Common myeloid progenitor, CD34-positive (primary cell): ENCODE results near the gene TMUB1.
"Not testable (repeated sequence)": the region's sequence is repeated elsewhere in the genome, so short reads cannot be mapped to it uniquely, and the experiment has no call there.

ENCODE experiments used
- CTCF ChIA-PET: fragments of 350-600 bp; sonication (Branson Sonifier 250); formaldehyde crosslinking; loops from one replicate; lab custom pipeline; 2021; ENCODE audit warnings: antibody characterized with exemption; lab: Charles Lee
- POLR2A ChIA-PET: fragments of 350-600 bp; sonication (Branson Sonifier 250); formaldehyde crosslinking; loops from one replicate; lab custom pipeline; 2021; ENCODE audit warnings: antibody characterized with exemption; lab: Charles Lee
- DNase-seq, 3 donors: peaks; one replicate each; pipeline versions ENCODE4 v3.0.0 to v3.0.0-alpha.2; 2013
- H3K27ac ChIP-seq, 2 experiments: 1 replicate in 1 of 2; 2 replicates in 1 of 2; pipeline ENCODE4 v1.7.0; 2013; ENCODE audit warnings: inconsistent platforms in 2 of 2, low read length in 2 of 2, mild to moderate bottlenecking in 2 of 2, low read depth in 1 of 2, moderate library complexity in 1 of 2; ENCODE audit not compliant: severe bottlenecking in 2 of 2, insufficient read depth in 1 of 2, poor library complexity in 1 of 2
- H3K27me3 ChIP-seq, 5 experiments: replicated peaks in 2 of 5; 1 replicate in 3 of 5; 2 replicates in 2 of 5; pipeline versions ENCODE4 v1.6.1 to v1.7.0; 2013; ENCODE audit warnings: low read length in 4 of 5, mild to moderate bottlenecking in 2 of 5, moderate library complexity in 2 of 5, inconsistent platforms in 1 of 5; ENCODE audit not compliant: insufficient read depth in 5 of 5, control insufficient read depth in 4 of 5
- H3K36me3 ChIP-seq, 4 experiments: 1 replicate in 2 of 4; 2 replicates in 2 of 4; pipeline versions ENCODE4 v1.6.1 to v1.7.0; 2013; ENCODE audit warnings: low read length in 3 of 4, control low read depth in 1 of 4, mild to moderate bottlenecking in 1 of 4; ENCODE audit not compliant: control insufficient read depth in 4 of 4, insufficient read depth in 4 of 4
- H3K4me1 ChIP-seq, 4 experiments: 1 replicate in 3 of 4; 2 replicates in 1 of 4; pipeline versions ENCODE4 v1.6.1 to v1.7.1; 2013; ENCODE audit warnings: low read length in 3 of 4, mild to moderate bottlenecking in 3 of 4, control low read depth in 1 of 4, inconsistent platforms in 1 of 4, moderate library complexity in 1 of 4; ENCODE audit not compliant: control insufficient read depth in 4 of 4, insufficient read depth in 4 of 4; ENCODE audit errors: control extremely low read depth in 1 of 4
- H3K4me3 ChIP-seq, 7 experiments: 1 replicate in 4 of 7; 2 replicates in 3 of 7; pipeline versions ENCODE4 v1.5.1 to v1.7.0; 2013; ENCODE audit warnings: mild to moderate bottlenecking in 7 of 7, low read length in 6 of 7, moderate library complexity in 6 of 7, inconsistent platforms in 2 of 7, low read depth in 2 of 7, control low read depth in 1 of 7; ENCODE audit not compliant: insufficient read depth in 4 of 7, control insufficient read depth in 1 of 7; ENCODE audit errors: extremely low read depth in 1 of 7
- H3K9me3 ChIP-seq, 5 experiments: 1 replicate in 4 of 5; 2 replicates in 1 of 5; pipeline versions ENCODE4 v1.6.1 to v1.7.1; 2013; ENCODE audit warnings: low read length in 4 of 5, mild to moderate bottlenecking in 2 of 5, inconsistent platforms in 1 of 5, low read depth in 1 of 5, moderate library complexity in 1 of 5; ENCODE audit not compliant: control insufficient read depth in 4 of 5, insufficient read depth in 2 of 5; ENCODE audit errors: control extremely low read depth in 1 of 5
- WGBS: methylation state at CpG from one replicate; pipeline ENCODE4 v1.1.5; 2013; ENCODE audit not compliant: insufficient coverage; 5-methylcytosine and 5-hydroxymethylcytosine counted together

Gene TMUB1

GRCh38 chr7:151047976-151048815 lies 35.1 kb downstream of the TMUB1 start, which contains the start of gene ASIC3:
TSS of gene ASIC3 (plus strand) at chr7:151048531. CDS start at chr7:151048886, 355 bp downstream.
- DNase-seq = no peak
- H3K4me3 ChIP-seq = no peak within 1 kb of the TSS
- no peaks in the 10 kb centered on the region for H3K9me3 ChIP-seq
- ChIA-PET CTCF (interaction anchor here (0.7 to 1.9 kb wide), 2 partner anchors 30 to 170 kb away, joined by 3 to 6 read pairs; no protein-coding TSS in a partner anchor), POLR2A (no interaction called here)
- H3K36me3 ChIP-seq = peaks cover 0 to 7% (median 4%) of the 10 kb centered on the region in 4 experiments
- peaks cover 0 to 13% (median 0%) of the 10 kb centered on the region in 5 experiments for H3K27me3 ChIP-seq
- peaks cover 0 to 40% (median 32%) of the 10 kb centered on the region in 4 experiments for H3K4me1 ChIP-seq
- 92% methylated on average over 15 of the region's 22 CpGs for WGBS
- no peak within 1 kb of the TSS for H3K27ac ChIP-seq

GRCh38 chr7:151046603-151047573 lies 36.4 kb downstream of the TMUB1 start:
- Histone ChIP-seq H3K27me3 (peaks cover 0 to 13% (median 0%) of the 10 kb centered on the region in 5 experiments), H3K4me3 (peak overlapping the region in 1 of 7 experiments; percentile 42), H3K27ac (no peak overlapping the region), H3K36me3 (peaks cover 0 to 6% (median 5%) of the 10 kb centered on the region in 4 experiments), H3K9me3 (no peaks in the 10 kb centered on the region), H3K4me1 (peaks cover 0 to 27% (median 25%) of the 10 kb centered on the region in 4 experiments)
- POLR2A ChIA-PET = interaction anchor here (0.6 to 1.4 kb wide), 3 partner anchors 15 to 42 kb away, joined by 3 to 5 read pairs (median 4); no protein-coding TSS in a partner anchor
- peak in 2 of 3 donors; percentile 78 to 81 for DNase-seq
- WGBS = 29% methylated on average over 3 of the region's 14 CpGs
- CTCF ChIA-PET = interaction anchor here (0.8 to 1.9 kb wide), 4 partner anchors 10 to 61 kb away, joined by 3 to 6 read pairs (median 4); no protein-coding TSS in a partner anchor

GRCh38 chr7:151045967-151046366 lies 37.3 kb downstream of the TMUB1 start:
- 90% methylated on average over 7 of the region's 9 CpGs for WGBS
- no peak for DNase-seq
- Histone ChIP-seq H3K9me3 (no peaks in the 10 kb centered on the region), H3K36me3 (peaks cover 0 to 7% (median 5%) of the 10 kb centered on the region in 4 experiments), H3K27ac (no peak overlapping the region), H3K27me3 (peaks cover 0 to 10% (median 0%) of the 10 kb centered on the region in 5 experiments), H3K4me1 (peaks cover 0 to 19% (median 18%) of the 10 kb centered on the region in 4 experiments), H3K4me3 (no peak overlapping the region)
- POLR2A ChIA-PET = interaction anchor here (0.7 kb wide), 1 partner anchor 14 kb away, joined by 3 read pairs; no protein-coding TSS in a partner anchor
- CTCF ChIA-PET = interaction anchor here (0.8 to 1.5 kb wide), 4 partner anchors 9 to 62 kb away, joined by 3 to 4 read pairs (median 3); no protein-coding TSS in a partner anchor

GRCh38 chr7:151045262-151045661 lies 38.0 kb downstream of the TMUB1 start:
- H3K4me3 ChIP-seq = no peak overlapping the region
- ChIA-PET CTCF (interaction anchor here (1.4 to 1.9 kb wide), 3 partner anchors 10 to 27 kb away, joined by 3 to 5 read pairs (median 4); no protein-coding TSS in a partner anchor), POLR2A (no interaction called here)
- H3K9me3 ChIP-seq = no peaks in the 10 kb centered on the region
- peaks cover 0 to 3% (median 0%) of the 10 kb centered on the region in 5 experiments for H3K27me3 ChIP-seq
- DNase-seq = no peak
- H3K36me3 ChIP-seq = peaks cover 0 to 7% (median 5%) of the 10 kb centered on the region in 4 experiments
- 98% methylated on average over 9 of the region's 11 CpGs for WGBS
- no peak overlapping the region for H3K27ac ChIP-seq
- peaks cover 0 to 23% (median 18%) of the 10 kb centered on the region in 4 experiments for H3K4me1 ChIP-seq

- peaks cover 0 to 7% (median 5%) of the 10 kb centered on the region in 4 experiments for H3K36me3 ChIP-seq
- POLR2A ChIA-PET = interaction anchor here (0.6 kb wide), 1 partner anchor 65 kb away, joined by 4 read pairs; no protein-coding TSS in a partner anchor
These were observed 39.3 kb downstream of the TMUB1 start for GRCh38 chr7:151043959-151044358.

GRCh38 chr7:151043449-151043848 lies 39.8 kb downstream of the TMUB1 start:
- 100% methylated on average over 6 of the region's 10 CpGs for WGBS
- H3K36me3 ChIP-seq, DNase-seq, H3K4me3 ChIP-seq, H3K9me3 ChIP-seq, H3K27ac ChIP-seq, POLR2A ChIA-PET, H3K27me3 ChIP-seq: not testable (repeated sequence)
- CTCF ChIA-PET = interaction anchor here (1.9 kb wide), 1 partner anchor 12 kb away, joined by 5 read pairs; no protein-coding TSS in a partner anchor
- H3K4me1 ChIP-seq = peaks cover 0 to 37% (median 33%) of the 10 kb centered on the region in 4 experiments

More at GRCh38 chr7:151043959-151044358, 39.3 kb downstream of the TMUB1 start:
- WGBS = 95% methylated on average over 19 of the region's 20 CpGs
- DNase-seq = no peak
- CTCF ChIA-PET = interaction anchor here (1.9 kb wide), 1 partner anchor 11 kb away, joined by 5 read pairs; no protein-coding TSS in a partner anchor
- peaks cover 0 to 32% (median 28%) of the 10 kb centered on the region in 4 experiments for H3K4me1 ChIP-seq
- H3K4me3 ChIP-seq = no peak overlapping the region
- H3K27me3 ChIP-seq = no peaks in the 10 kb centered on the region
- no peaks in the 10 kb centered on the region for H3K9me3 ChIP-seq
- no peak overlapping the region for H3K27ac ChIP-seq
